Hair follicle dermal papilla cell (primary cell): ENCODE data around the gene MSN. TPM values are rescaled to one million over a fixed set of nuclear protein-coding genes. Genes with fewer than 3 reads are reported as not detected.

ENCODE experiments used
- total RNA-seq: library from RNA; depleted of rRNA; stranded (reverse); fragments of >200 nt; gene quantifications from 2 replicates; pipeline ENCODE4 v1.2.3, GENCODE V29; 2012

Gene MSN
- 374 and 402 TPM in 2 replicates for total RNA-seq

DNA sequence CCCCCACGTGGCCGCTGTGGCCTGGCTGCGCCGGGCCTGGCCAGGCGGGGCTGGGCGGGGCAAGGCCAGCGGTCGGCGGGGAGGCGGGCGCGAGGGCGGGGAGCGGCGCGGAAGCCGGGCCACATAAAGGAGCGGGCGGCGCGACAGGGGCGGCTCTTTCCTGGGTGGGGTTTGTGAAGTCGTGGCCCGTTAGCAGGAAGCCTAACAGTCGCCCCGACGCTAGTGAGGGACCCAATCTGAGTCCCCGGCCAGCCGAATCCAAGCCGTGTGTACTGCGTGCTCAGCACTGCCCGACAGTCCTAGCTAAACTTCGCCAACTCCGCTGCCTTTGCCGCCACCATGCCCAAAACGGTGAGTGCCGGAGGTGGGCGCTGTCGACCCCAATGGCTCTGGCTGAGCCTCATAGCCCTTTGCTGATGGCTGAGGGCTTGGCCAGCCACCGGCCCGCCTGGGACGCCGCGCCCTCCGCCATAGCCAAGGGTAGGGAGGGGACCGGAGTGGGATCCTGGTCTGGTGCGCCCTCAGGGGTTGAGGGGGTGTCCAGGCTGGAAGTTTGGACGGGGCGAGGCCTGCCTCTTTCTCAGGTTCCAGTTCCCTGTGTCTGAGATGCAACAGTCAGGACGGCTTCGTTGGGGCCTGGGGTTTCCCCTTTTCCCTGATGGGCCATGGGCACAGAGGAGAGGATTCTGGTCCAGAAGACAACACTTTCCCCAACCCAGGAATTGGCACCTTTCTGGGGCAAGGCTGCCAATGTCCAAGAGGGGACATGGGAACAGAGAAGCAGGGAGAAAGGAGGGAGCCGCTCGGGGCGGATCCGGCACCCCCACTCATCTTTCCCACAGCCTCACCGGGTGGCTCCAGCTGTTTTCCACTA, at the start of gene MSN:
Gene MSN (plus strand): TSS at position 152 of the 874 bp plus-strand sequence. CDS start 188 bp downstream, at position 340.

Other genes with a start within 250 kb of the MSN start
- gene LAS1L, start 132.9 kb upstream of the MSN start, total RNA-seq: 12.1 and 12.3 TPM in 2 replicates